K562 (cell line): ENCODE results near the gene ABCF3. TPM values are rescaled to one million over a fixed set of nuclear protein-coding genes. Genes with fewer than 3 reads are reported as not detected.
A peak's percentile ranks its signal among the peaks of the same experiment; 100 is the strongest.

ENCODE experiments used
- ARID2 ChIP-seq: fragments of 450-650 bp; IDR thresholded peaks from 2 replicates; pipeline ENCODE4 v1.6.1; 2017; ENCODE audit warnings: antibody characterized with exemption, mild to moderate bottlenecking
- ASH1L ChIP-seq: fragments of 450-650 bp; IDR thresholded peaks from 2 replicates; pipeline ENCODE4 v1.6.1; 2018; ENCODE audit warnings: borderline replicate concordance, mild to moderate bottlenecking, low read depth; ENCODE audit not compliant: partially characterized antibody
- CBX3 ChIP-seq, 2 experiments: IDR thresholded peaks; 1 replicate in 1 of 2; 2 replicates in 1 of 2; pipeline ENCODE4 v1.6.1; 2012; ENCODE audit warnings: inconsistent platforms in 2 of 2, low read length in 2 of 2, borderline replicate concordance in 1 of 2, control low read depth in 1 of 2
- CEBPB ChIP-seq: fragments of 450-650 bp; IDR thresholded peaks from 2 replicates; pipeline ENCODE4 v1.6.1; 2016; ENCODE audit warnings: missing genetic modification characterization, missing compliant biosample characterization
- CHD4 ChIP-seq: fragments of 200-600 bp; sonication (generic); IDR thresholded peaks from 3 replicates; pipeline ENCODE4 v1.6.1; 2012; ENCODE audit warnings: low read depth, mild to moderate bottlenecking, mixed read lengths, low read length, inconsistent platforms; ENCODE audit not compliant: insufficient read depth, insufficient replicate concordance, poor library complexity, severe bottlenecking
- HMG20A ChIP-seq: fragments of 450-650 bp; formaldehyde crosslinking; conservative IDR thresholded peaks from 2 replicates; pipeline ENCODE4 v1.4.0; 2020; ENCODE audit warnings: mild to moderate bottlenecking, mixed read lengths
- MCM3 ChIP-seq: fragments of 450-650 bp; IDR thresholded peaks from 2 replicates; pipeline ENCODE4 v1.6.1; 2016
- NR1H2 ChIP-seq: sonication (generic); formaldehyde crosslinking; IDR thresholded peaks from 2 replicates; pipeline ENCODE4 v1.4.0; 2020; ENCODE audit warnings: mild to moderate bottlenecking, missing genetic modification reagents
- POLR2H ChIP-seq: IDR thresholded peaks from 2 replicates; pipeline ENCODE4 v1.6.1; 2016; ENCODE audit warnings: missing genetic modification characterization, low read depth, mild to moderate bottlenecking, control low read depth, missing compliant biosample characterization, moderate library complexity
- RAD51 ChIP-seq: fragments of 450-650 bp; IDR thresholded peaks from 2 replicates; pipeline ENCODE4 v1.7.1; 2016; ENCODE audit warnings: low read depth, mild to moderate bottlenecking, borderline replicate concordance
- SMARCB1 ChIP-seq: IDR thresholded peaks from 2 replicates; pipeline ENCODE4 v1.6.1; 2011; ENCODE audit warnings: improper control_type of control experiment, low read depth; ENCODE audit not compliant: insufficient read length
- YBX1 ChIP-seq: fragments of 450-650 bp; IDR thresholded peaks from 2 replicates; pipeline ENCODE4 v1.7.1; 2016; ENCODE audit warnings: mild to moderate bottlenecking
- ZFX ChIP-seq: sonication (generic); formaldehyde crosslinking; IDR thresholded peaks from 2 replicates; pipeline ENCODE4 v1.8.0; 2022; ENCODE audit warnings: mild to moderate bottlenecking, missing genetic modification reagents, moderate library complexity
- ZNF12 ChIP-seq: sonication (generic); formaldehyde crosslinking; IDR thresholded peaks from 2 replicates; pipeline ENCODE4 v1.4.0; 2020; ENCODE audit warnings: mild to moderate bottlenecking, missing genetic modification reagents
- ZNF134 ChIP-seq: fragments of 250-450 bp; sonication (Bioruptor Pico); conservative IDR thresholded peaks from 2 replicates; pipeline ENCODE4 v1.4.0; 2020
- ZNF140 ChIP-seq: fragments of 250-450 bp; sonication (Bioruptor Pico); IDR thresholded peaks from 2 replicates; pipeline ENCODE4 v1.8.0; 2021; ENCODE audit warnings: moderate library complexity, mild to moderate bottlenecking, inconsistent platforms
- ZNF444 ChIP-seq: fragments of 250-450 bp; sonication (Bioruptor Pico); IDR thresholded peaks from 2 replicates; pipeline ENCODE4 v1.4.0; 2020; ENCODE audit warnings: mild to moderate bottlenecking, moderate library complexity
- polyA plus RNA-seq, 8 experiments: library from polyadenylated mRNA; depleted of rRNA in 4 of 8; stranded (reverse) in 5 of 8; unstranded in 3 of 8; fragments of >200 nt; fragmentation: Nextera tagmentation in 2 of 8; fragmentation: Illumina TruSeq in 1 of 8; extraction: Ambion mirVana in 2 of 8; extraction: Trizol in 1 of 8; gene quantifications; 2 replicates each; pipeline versions ENCODE4 v1.2.1 to v1.2.3, GENCODE V29; 2011 to 2014; ENCODE audit warnings: inconsistent platforms in 1 of 8, missing spikeins in 1 of 8
- total RNA-seq, 7 experiments: library from RNA; depleted of rRNA in 6 of 7; stranded (reverse); fragments of >200 nt in 6 of 7; fragmentation: Illumina TruSeq in 2 of 7; extraction: Trizol in 2 of 7; gene quantifications; 2 replicates each; pipeline versions ENCODE4 v1.2.1 to v1.2.3, GENCODE V29; 2011 to 2021; ENCODE audit warnings: low replicate concordance in 1 of 7
- TF ChIP-seq, protein P1 (sequence below): fragments of 250-450 bp; sonication (Bioruptor Pico); IDR thresholded peaks from 2 replicates; pipeline ENCODE4 v1.8.0; 2021; ENCODE audit warnings: borderline replicate concordance, mild to moderate bottlenecking, moderate library complexity; ENCODE audit not compliant: poor library complexity, severe bottlenecking
- TF ChIP-seq, protein P2 (sequence below), 3 experiments: IDR thresholded peaks in 2 of 3; conservative IDR thresholded peaks in 1 of 3; 2 replicates each; pipeline ENCODE4 v1.5.1; 2011 to 2012; ENCODE audit warnings: low read length in 3 of 3, mild to moderate bottlenecking in 3 of 3, control low read depth in 2 of 3, improper control_type of control experiment in 1 of 3, inconsistent platforms in 1 of 3, low read depth in 1 of 3, mixed read lengths in 1 of 3, moderate library complexity in 1 of 3; ENCODE audit not compliant: insufficient read depth in 2 of 3
- TF ChIP-seq, protein P3 (sequence below), 3 experiments: fragments of 200-800 bp in 1 of 3; sonication (Bioruptor generic) in 1 of 3; sonication (generic) in 1 of 3; formaldehyde crosslinking in 1 of 3; IDR thresholded peaks; 2 replicates each; pipeline versions ENCODE4 v1.6.1 to v1.8.0; 2016 to 2022; ENCODE audit warnings: mild to moderate bottlenecking in 2 of 3, missing compliant biosample characterization in 2 of 3, missing genetic modification characterization in 2 of 3, missing genetic modification reagents in 1 of 3
- TF ChIP-seq, protein P4 (sequence below): fragments of 450-650 bp; IDR thresholded peaks from 2 replicates; pipeline ENCODE4 v1.6.1; 2016; ENCODE audit warnings: low read depth, mild to moderate bottlenecking, moderate library complexity
- TF ChIP-seq, protein P5 (sequence below): fragments of 450-650 bp; formaldehyde crosslinking; IDR thresholded peaks from 2 replicates; pipeline ENCODE4 v1.4.0; 2020; ENCODE audit warnings: mild to moderate bottlenecking

ABCF3 gene
- total and polyA plus RNA-seq, 9 of the 15 experiments (the other 6 are each of a cell fraction or from before 2014, with no cell fraction given), result 6.7 to 77.9 (median 45.1) TPM

DNA sequence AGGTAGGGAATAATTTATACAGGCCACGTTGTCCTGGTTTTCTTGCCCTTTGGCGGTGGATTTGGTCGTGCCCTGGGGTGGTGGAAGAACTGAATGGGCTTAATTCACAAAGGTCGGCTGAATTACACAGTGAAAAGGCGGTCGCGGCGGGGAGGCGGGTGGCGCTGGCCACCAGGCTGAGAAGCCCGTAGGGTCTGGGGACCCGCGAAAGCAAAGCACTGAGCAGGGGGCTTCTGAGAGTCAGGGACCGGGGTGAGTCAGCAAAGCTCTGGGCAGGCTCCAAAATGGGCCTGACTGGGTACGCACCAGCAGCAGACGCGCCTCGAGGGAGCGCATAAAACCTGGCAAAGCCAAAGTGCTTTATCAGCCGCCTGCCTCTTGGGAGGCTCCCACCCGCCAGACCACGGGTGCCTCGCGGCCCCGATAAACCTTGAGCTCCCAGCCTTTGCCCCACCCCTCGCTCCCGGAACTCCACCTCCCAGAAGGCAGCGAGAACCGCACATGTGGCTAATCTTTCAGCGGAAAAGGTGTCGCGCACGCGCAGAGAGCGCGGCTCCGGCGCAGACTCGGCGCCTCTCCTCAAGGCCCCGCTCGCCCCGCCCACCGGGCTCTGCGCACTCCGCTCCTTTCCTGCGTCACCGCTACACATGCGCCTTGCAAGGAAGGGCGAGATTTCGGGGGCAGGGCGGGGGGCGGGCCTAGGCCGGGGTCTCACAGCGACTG lies 377 bp upstream of the ABCF3 start (continued):
- TF ChIP-seq ZNF134 (CRISPR knock-in tag) (0 out of 2 replicates have a peak, but pooled peaks have one; percentile 6), ZNF12 (no peak), CEBPB (tag) (no peak), POLR2H (peak; percentile 65), ASH1L (no peak), MCM3 (no peak), ZNF444 (CRISPR knock-in tag) (no peak), RAD51 (peak; percentile 69; the same call in 1 of the 2 replicates), SMARCB1 (no peak), YBX1 (no peak), HMG20A (no peak), ZNF140 (no peak), CBX3 (IDR thresholded peaks at IDR 0.05; ENCODE audit: borderline replicate concordance in 1 of 2, low read length in 2 of 2) (peak in 1 of 2 experiments; percentile 87; a peak in 2 of 3 replicates), CHD4 (no peak), ARID2 (no peak), NR1H2 (CRISPR knock-in tag) (no peak), ZFX (CRISPR knock-in tag) (no peak)
- TF ChIP-seq, protein P1, sequence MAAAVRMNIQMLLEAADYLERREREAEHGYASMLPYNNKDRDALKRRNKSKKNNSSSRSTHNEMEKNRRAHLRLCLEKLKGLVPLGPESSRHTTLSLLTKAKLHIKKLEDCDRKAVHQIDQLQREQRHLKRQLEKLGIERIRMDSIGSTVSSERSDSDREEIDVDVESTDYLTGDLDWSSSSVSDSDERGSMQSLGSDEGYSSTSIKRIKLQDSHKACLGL (CRISPR knock-in tag), result no peak
- TF ChIP-seq, protein P2, sequence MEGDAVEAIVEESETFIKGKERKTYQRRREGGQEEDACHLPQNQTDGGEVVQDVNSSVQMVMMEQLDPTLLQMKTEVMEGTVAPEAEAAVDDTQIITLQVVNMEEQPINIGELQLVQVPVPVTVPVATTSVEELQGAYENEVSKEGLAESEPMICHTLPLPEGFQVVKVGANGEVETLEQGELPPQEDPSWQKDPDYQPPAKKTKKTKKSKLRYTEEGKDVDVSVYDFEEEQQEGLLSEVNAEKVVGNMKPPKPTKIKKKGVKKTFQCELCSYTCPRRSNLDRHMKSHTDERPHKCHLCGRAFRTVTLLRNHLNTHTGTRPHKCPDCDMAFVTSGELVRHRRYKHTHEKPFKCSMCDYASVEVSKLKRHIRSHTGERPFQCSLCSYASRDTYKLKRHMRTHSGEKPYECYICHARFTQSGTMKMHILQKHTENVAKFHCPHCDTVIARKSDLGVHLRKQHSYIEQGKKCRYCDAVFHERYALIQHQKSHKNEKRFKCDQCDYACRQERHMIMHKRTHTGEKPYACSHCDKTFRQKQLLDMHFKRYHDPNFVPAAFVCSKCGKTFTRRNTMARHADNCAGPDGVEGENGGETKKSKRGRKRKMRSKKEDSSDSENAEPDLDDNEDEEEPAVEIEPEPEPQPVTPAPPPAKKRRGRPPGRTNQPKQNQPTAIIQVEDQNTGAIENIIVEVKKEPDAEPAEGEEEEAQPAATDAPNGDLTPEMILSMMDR (IDR thresholded peaks at IDR 0.05 in 2 of 3, conservative IDR thresholded peaks at IDR 0.05 in 1 of 3; ENCODE audit: insufficient read depth in 2 of 3, low read depth in 1 of 3, low read length in 3 of 3), result 0 out of 6 replicates have a peak, but pooled peaks of 1 of the 3 experiments have one; percentile 0
- TF ChIP-seq, protein P3, sequence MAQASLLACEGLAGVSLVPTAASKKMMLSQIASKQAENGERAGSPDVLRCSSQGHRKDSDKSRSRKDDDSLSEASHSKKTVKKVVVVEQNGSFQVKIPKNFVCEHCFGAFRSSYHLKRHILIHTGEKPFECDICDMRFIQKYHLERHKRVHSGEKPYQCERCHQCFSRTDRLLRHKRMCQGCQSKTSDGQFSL (CRISPR knock-in tag; IDR thresholded peaks at IDR 0.05), result no peak
- TF ChIP-seq, protein P3 (tag; IDR thresholded peaks at IDR 0.05), result no peak
- TF ChIP-seq, protein P4, sequence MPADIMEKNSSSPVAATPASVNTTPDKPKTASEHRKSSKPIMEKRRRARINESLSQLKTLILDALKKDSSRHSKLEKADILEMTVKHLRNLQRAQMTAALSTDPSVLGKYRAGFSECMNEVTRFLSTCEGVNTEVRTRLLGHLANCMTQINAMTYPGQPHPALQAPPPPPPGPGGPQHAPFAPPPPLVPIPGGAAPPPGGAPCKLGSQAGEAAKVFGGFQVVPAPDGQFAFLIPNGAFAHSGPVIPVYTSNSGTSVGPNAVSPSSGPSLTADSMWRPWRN, result no peak
- TF ChIP-seq, protein P5, sequence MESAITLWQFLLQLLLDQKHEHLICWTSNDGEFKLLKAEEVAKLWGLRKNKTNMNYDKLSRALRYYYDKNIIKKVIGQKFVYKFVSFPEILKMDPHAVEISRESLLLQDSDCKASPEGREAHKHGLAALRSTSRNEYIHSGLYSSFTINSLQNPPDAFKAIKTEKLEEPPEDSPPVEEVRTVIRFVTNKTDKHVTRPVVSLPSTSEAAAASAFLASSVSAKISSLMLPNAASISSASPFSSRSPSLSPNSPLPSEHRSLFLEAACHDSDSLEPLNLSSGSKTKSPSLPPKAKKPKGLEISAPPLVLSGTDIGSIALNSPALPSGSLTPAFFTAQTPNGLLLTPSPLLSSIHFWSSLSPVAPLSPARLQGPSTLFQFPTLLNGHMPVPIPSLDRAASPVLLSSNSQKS (CRISPR knock-in tag), result no peak
